Natural killer cell treated with Interleukin-12 subunit alpha and Interleukin-12 subunit beta and Interleukin-15 and Interleukin-18, amount 100 ng/mL, for 72 hours (primary cell): ENCODE measurements around the gene TSHZ3. TPM values are rescaled to one million over a fixed set of nuclear protein-coding genes. Genes with fewer than 3 reads are reported as not detected.
A peak's percentile ranks its signal among the peaks of the same experiment; 100 is the strongest.

ENCODE experiments used
- ATAC-seq, 2 donors: fragments of 150-1000 bp; cut with Tn5 transposase in 1 of 2; sonication (Bioruptor Pico), chemical (Tn5 transposase) in 1 of 2; 2 replicates each; pipeline ENCODE4 v1.10.0; 2021
- DNase-seq: peaks from one replicate; pipeline ENCODE4 v3.0.0; 2022; ENCODE audit warnings: low spot score
- H3K27ac Mint-ChIP-seq, 2 donors: 1 replicate in 1 of 2; 2 replicates in 1 of 2; pipeline ENCODE4 v1.8.0; 2022; ENCODE audit warnings: mixed read lengths in 2 of 2, mild to moderate bottlenecking in 1 of 2, moderate library complexity in 1 of 2
- H3K27me3 Mint-ChIP-seq, 2 donors: 1 replicate in 1 of 2; 2 replicates in 1 of 2; pipeline ENCODE4 v1.8.0; 2022; ENCODE audit warnings: mixed read lengths in 2 of 2
- H3K36me3 Mint-ChIP-seq: one replicate; pipeline ENCODE4 v1.8.0; 2022; ENCODE audit warnings: mixed read lengths
- H3K4me1 Mint-ChIP-seq, 2 donors: 1 replicate in 1 of 2; 2 replicates in 1 of 2; pipeline ENCODE4 v1.8.0; 2022; ENCODE audit warnings: low read depth in 2 of 2, mixed read lengths in 2 of 2, mild to moderate bottlenecking in 1 of 2
- H3K4me3 Mint-ChIP-seq: one replicate; pipeline ENCODE4 v1.8.0; 2022; ENCODE audit warnings: mixed read lengths
- H3K9me3 Mint-ChIP-seq: 2 replicates; pipeline ENCODE4 v1.8.0; 2022; ENCODE audit warnings: mixed read lengths
- total RNA-seq, 2 donors: library from RNA; stranded (reverse); gene quantifications; one replicate each; pipeline ENCODE4 v1.2.3, GENCODE V29; 2022

The TSHZ3 gene, protein sequence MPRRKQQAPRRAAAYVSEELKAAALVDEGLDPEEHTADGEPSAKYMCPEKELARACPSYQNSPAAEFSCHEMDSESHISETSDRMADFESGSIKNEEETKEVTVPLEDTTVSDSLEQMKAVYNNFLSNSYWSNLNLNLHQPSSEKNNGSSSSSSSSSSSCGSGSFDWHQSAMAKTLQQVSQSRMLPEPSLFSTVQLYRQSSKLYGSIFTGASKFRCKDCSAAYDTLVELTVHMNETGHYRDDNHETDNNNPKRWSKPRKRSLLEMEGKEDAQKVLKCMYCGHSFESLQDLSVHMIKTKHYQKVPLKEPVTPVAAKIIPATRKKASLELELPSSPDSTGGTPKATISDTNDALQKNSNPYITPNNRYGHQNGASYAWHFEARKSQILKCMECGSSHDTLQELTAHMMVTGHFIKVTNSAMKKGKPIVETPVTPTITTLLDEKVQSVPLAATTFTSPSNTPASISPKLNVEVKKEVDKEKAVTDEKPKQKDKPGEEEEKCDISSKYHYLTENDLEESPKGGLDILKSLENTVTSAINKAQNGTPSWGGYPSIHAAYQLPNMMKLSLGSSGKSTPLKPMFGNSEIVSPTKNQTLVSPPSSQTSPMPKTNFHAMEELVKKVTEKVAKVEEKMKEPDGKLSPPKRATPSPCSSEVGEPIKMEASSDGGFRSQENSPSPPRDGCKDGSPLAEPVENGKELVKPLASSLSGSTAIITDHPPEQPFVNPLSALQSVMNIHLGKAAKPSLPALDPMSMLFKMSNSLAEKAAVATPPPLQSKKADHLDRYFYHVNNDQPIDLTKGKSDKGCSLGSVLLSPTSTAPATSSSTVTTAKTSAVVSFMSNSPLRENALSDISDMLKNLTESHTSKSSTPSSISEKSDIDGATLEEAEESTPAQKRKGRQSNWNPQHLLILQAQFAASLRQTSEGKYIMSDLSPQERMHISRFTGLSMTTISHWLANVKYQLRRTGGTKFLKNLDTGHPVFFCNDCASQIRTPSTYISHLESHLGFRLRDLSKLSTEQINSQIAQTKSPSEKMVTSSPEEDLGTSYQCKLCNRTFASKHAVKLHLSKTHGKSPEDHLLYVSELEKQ
- total RNA-seq, result 1 to 10 TPM; 4.0 to 4.1 TPM

DNA sequence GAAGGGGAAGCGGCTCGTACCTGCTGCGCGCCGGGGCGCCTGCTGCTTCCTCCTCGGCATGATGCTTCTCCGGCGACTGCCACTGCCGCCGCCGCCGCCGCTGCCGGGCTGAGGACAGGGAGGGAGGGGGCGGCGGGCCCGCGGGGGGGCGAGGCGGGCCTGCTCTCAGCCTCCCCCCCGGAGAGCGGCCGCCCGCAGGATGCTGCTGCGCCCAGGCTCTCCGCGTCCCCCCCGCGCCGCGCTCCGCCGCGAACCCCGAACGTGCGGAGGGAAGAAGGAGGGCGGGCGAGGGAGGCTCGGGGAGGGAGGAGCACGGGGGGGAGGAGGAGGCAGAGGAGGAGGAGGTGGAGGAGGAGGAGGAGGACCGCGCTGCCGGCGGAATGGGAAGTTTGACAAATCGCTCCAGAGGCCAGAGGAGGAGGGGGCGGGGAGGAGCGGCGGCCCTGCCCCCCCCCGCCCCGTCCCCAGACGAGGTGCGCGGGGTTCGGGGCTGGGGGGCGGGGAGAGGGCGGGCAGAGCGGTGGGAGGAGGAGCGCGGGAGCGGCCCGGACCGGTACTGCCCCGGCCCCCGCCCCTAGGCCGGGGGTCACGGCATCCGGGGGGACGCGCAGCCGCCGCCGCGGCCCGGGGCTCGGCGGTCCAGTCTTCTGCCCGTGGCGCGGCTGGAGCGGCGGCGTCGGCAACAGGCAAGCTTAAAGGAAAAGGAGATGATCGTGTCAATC, at the start of gene TSHZ3:
Gene TSHZ3, minus strand, starts transcription at position 277 of the 722 bp plus-strand sequence. Its CDS starts 217 bp downstream, at position 60.
- peak within 1 kb of the TSS; percentile 60 to 72 for H3K27ac Mint-ChIP-seq
- peak; percentile 80 for ATAC-seq
- peak within 1 kb of the TSS; percentile 86 for H3K4me3 Mint-ChIP-seq
- H3K9me3 Mint-ChIP-seq, result no peaks in the 10 kb centered on the region
- DNase-seq, result peak; percentile 71
- peaks cover 37 to 41% of the 10 kb centered on the region in 2 donors for H3K27me3 Mint-ChIP-seq
- peaks cover 38 to 40% of the 10 kb centered on the region in 2 donors for H3K4me1 Mint-ChIP-seq
- peaks cover 6% of the 10 kb centered on the region for H3K36me3 Mint-ChIP-seq

- Mint-ChIP-seq H3K9me3 (no peaks in the 10 kb centered on the region), H3K4me1 (no peaks in the 10 kb centered on the region)
- no peak for ATAC-seq
Observed at GRCh38 chr19:31397308-31397707, 48.1 kb upstream of the TSHZ3 start.

DNA sequence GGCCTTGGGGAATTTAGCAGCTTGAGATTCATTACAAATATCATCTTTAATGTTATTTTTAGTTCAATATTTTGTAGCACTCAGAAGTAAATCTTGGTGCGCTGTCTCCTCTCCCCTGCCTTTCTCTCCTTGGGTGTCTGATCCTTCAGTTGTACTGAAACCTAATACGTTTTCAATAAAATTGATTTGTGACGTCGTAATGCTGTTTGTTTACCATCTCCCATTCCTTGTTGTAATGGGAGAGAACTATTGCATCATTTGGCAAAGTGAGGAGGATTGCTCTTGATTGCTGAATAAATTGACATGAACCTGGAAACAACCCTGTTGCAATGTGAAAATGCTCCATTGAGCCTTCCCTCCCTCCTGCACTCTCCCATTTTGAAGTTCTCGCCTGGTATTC, 43.2 kb upstream of the TSHZ3 start:
- H3K27me3 Mint-ChIP-seq, result peaks cover 22 to 37% of the 10 kb centered on the region in 2 donors
- H3K9me3 Mint-ChIP-seq, result no peaks in the 10 kb centered on the region
- DNase-seq (no peak), ATAC-seq (no peak)
- no peak overlapping the region for H3K4me3 Mint-ChIP-seq
- no peaks in the 10 kb centered on the region for H3K36me3 Mint-ChIP-seq
- no peak overlapping the region for H3K27ac Mint-ChIP-seq
- no peaks in the 10 kb centered on the region for H3K4me1 Mint-ChIP-seq

More at GRCh38 chr19:31397308-31397707, 48.1 kb upstream of the TSHZ3 start:
- no peaks in the 10 kb centered on the region for H3K36me3 Mint-ChIP-seq
- no peak overlapping the region for H3K27ac Mint-ChIP-seq
- no peak overlapping the region for H3K4me3 Mint-ChIP-seq
- DNase-seq, result no peak
- H3K27me3 Mint-ChIP-seq, result peaks cover 32 to 37% of the 10 kb centered on the region in 2 donors

DNA sequence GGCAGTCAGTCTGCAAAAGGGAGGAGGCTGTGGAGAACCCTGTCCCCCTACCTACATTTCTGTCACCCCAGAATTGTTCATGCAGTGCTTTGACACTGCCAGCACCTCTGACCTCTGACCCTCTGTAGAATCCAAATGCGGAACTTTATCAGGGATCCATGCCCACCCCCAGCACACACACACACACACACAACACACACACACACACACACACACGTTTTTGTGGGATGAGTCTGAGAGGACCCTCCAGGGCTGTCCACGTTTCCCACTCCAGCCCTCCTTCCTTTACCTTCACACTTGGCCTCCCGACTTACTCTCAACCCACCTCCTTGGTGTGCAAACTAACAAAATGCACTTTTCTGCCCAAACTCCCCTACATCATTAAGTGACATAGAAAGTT, 42.3 kb upstream of the TSHZ3 start:
- ATAC-seq, result no peak

GRCh38 chr19:31390711-31391110, 41.5 kb upstream of the TSHZ3 start:
- DNase-seq, result no peak
- Mint-ChIP-seq H3K36me3 (no peaks in the 10 kb centered on the region), H3K4me3 (no peak overlapping the region), H3K27ac (no peak overlapping the region), H3K4me1 (no peaks in the 10 kb centered on the region), H3K9me3 (no peaks in the 10 kb centered on the region), H3K27me3 (peaks cover 20 to 33% of the 10 kb centered on the region in 2 donors)
- ATAC-seq, result no peak

More for the DNA sequence above, 42.3 kb upstream of the TSHZ3 start:
- Mint-ChIP-seq H3K9me3 (no peaks in the 10 kb centered on the region), H3K36me3 (no peaks in the 10 kb centered on the region), H3K4me3 (no peak overlapping the region), H3K27ac (no peak overlapping the region), H3K4me1 (no peaks in the 10 kb centered on the region), H3K27me3 (peaks cover 22 to 37% of the 10 kb centered on the region in 2 donors)
- no peak for DNase-seq

- Mint-ChIP-seq H3K36me3 (no peaks in the 10 kb centered on the region), H3K27me3 (peaks cover 15 to 25% of the 10 kb centered on the region in 2 donors), H3K9me3 (no peaks in the 10 kb centered on the region), H3K4me1 (no peaks in the 10 kb centered on the region), H3K27ac (no peak overlapping the region), H3K4me3 (no peak overlapping the region)
- DNase-seq (no peak), ATAC-seq (no peak)
Observed at GRCh38 chr19:31389874-31390273, 40.6 kb upstream of the TSHZ3 start.

GRCh38 chr19:31387717-31388301, 38.6 kb upstream of the TSHZ3 start:
- no peaks in the 10 kb centered on the region for H3K4me1 Mint-ChIP-seq
- no peak overlapping the region for H3K4me3 Mint-ChIP-seq
- DNase-seq, result no peak
- H3K27me3 Mint-ChIP-seq, result peaks cover 11 to 18% of the 10 kb centered on the region in 2 donors
- H3K36me3 Mint-ChIP-seq, result no peaks in the 10 kb centered on the region
- H3K27ac Mint-ChIP-seq, result no peak overlapping the region
- no peak for ATAC-seq
- H3K9me3 Mint-ChIP-seq, result no peaks in the 10 kb centered on the region

GRCh38 chr19:31386806-31387205, 37.6 kb upstream of the TSHZ3 start:
- Mint-ChIP-seq H3K4me3 (no peak overlapping the region), H3K9me3 (no peaks in the 10 kb centered on the region), H3K4me1 (no peaks in the 10 kb centered on the region), H3K36me3 (no peaks in the 10 kb centered on the region), H3K27me3 (peaks cover 7 to 13% of the 10 kb centered on the region in 2 donors), H3K27ac (no peak overlapping the region)
- DNase-seq, result no peak
- ATAC-seq, result no peak

GRCh38 chr19:31385744-31386143, 36.5 kb upstream of the TSHZ3 start:
- Mint-ChIP-seq H3K27ac (no peak overlapping the region), H3K9me3 (no peaks in the 10 kb centered on the region), H3K4me1 (no peaks in the 10 kb centered on the region), H3K36me3 (no peaks in the 10 kb centered on the region), H3K27me3 (peaks cover 7 to 13% of the 10 kb centered on the region in 2 donors), H3K4me3 (no peak overlapping the region)
- ATAC-seq (no peak), DNase-seq (no peak)

DNA sequence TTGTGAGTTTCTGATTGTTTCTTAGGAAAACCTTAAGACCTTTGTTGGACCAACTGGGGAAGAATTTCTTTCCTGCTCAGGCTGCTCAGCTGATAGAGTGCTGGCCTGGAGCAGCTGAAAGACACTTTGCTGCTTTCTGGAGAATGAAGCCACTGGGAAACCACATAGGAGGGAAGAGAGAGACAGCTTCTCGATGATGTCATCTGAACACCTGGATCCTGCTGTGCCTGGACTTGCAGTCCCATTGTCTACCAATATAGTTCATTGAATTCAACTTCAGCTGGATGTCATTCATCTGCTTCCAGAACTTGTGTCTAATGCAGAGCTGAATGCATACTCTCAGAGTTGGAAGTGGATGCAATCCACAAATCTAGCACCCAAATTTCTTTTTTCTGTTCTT, 34.3 kb upstream of the TSHZ3 start:
- Mint-ChIP-seq H3K27ac (no peak overlapping the region), H3K27me3 (peaks cover 7 to 11% of the 10 kb centered on the region in 2 donors), H3K4me1 (no peaks in the 10 kb centered on the region), H3K9me3 (no peaks in the 10 kb centered on the region), H3K36me3 (no peaks in the 10 kb centered on the region), H3K4me3 (no peak overlapping the region)
- DNase-seq, result no peak
- no peak for ATAC-seq

GRCh38 chr19:31380854-31381253, 31.6 kb upstream of the TSHZ3 start:
- Mint-ChIP-seq H3K36me3 (no peaks in the 10 kb centered on the region), H3K27ac (no peak overlapping the region), H3K9me3 (no peaks in the 10 kb centered on the region), H3K27me3 (peaks cover 16 to 25% of the 10 kb centered on the region in 2 donors), H3K4me3 (no peak overlapping the region), H3K4me1 (no peaks in the 10 kb centered on the region)
- no peak for DNase-seq
- no peak for ATAC-seq

GRCh38 chr19:31378404-31378803, 29.2 kb upstream of the TSHZ3 start:
- H3K27me3 Mint-ChIP-seq, result peaks cover 21 to 37% of the 10 kb centered on the region in 2 donors
- H3K4me1 Mint-ChIP-seq, result no peaks in the 10 kb centered on the region
- ATAC-seq (no peak), DNase-seq (no peak)
- no peaks in the 10 kb centered on the region for H3K36me3 Mint-ChIP-seq
- H3K4me3 Mint-ChIP-seq, result no peak overlapping the region
- H3K9me3 Mint-ChIP-seq, result no peaks in the 10 kb centered on the region
- no peak overlapping the region for H3K27ac Mint-ChIP-seq

DNA sequence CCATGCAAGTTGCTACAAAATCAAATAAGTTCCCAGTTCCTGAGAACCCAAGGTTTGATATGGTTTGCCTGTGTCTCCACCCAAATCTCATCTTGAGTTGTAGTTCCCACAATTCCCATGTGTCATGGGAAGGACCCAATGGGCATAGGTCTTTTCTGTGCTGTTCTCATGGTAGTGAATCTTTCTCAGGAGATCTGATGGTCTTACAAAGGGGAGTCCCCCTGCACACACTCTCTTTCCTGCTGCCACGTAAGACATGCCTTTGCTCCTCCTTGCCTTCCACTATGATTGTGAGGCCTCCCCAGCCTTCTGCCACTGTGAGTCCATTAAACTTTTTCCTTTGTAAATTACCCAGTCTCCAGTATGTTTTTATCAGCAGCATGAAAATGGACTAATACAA, 28.5 kb upstream of the TSHZ3 start:
- Mint-ChIP-seq H3K36me3 (no peaks in the 10 kb centered on the region), H3K9me3 (no peaks in the 10 kb centered on the region), H3K27me3 (peaks cover 24 to 37% of the 10 kb centered on the region in 2 donors), H3K4me1 (peaks cover 0 to 2% of the 10 kb centered on the region in 2 donors), H3K4me3 (no peak overlapping the region), H3K27ac (no peak overlapping the region)
- DNase-seq, result no peak
- no peak for ATAC-seq
